ENCODE data around the gene UPK3A.
"Not testable (repeated sequence)": the region's sequence is repeated elsewhere in the genome, so short reads cannot be mapped to it uniquely, and the experiment has no call there.

The UPK3A gene

GRCh38 chr22:45310331-45310976 is 25.7 kb downstream of the UPK3A start:
- no peak for DNase-seq

- no peak for DNase-seq
Observed at GRCh38 chr22:45310977-45311531, 26.3 kb downstream of the UPK3A start.

DNA sequence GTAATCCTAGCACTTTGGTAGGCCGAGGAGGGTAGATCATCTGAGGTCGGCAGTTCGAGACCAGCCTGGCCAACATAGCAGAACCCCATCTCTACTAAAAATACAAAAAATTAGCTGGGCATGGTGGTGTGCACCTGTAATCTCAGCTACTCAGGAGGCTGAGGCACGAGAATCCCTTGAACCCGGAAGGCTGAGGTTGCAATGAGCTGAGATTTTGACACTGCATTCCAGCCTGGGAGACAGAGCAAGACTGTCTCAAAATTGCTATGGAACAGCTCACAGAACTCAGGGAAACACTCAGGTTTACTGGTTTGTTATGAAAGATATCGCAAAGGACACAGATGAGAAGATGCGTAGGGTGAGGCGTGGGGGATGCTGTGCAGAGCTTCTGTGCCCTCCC is 27.7 kb downstream of the UPK3A start:
- no peak for DNase-seq

DNA sequence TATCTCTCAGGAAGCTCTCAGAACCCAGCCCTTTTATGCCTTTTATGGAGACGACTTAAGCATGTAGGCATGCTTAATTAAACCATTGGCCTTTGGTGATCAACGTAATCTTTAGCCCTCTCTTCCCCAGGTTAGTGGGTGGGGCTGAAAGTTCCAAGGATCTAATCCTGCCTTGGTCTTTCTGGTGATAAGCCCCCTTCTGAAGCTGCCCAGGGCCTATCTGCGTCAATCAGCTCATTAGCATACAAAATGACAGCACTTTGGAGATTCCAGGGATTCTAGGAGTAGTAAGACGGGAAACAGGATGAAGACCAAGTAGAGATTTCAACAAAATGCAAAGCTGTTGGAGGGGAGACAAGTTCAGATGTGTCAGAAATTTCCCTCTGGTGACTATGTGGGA is 28.1 kb downstream of the UPK3A start:
- DNase-seq: no peak

DNA sequence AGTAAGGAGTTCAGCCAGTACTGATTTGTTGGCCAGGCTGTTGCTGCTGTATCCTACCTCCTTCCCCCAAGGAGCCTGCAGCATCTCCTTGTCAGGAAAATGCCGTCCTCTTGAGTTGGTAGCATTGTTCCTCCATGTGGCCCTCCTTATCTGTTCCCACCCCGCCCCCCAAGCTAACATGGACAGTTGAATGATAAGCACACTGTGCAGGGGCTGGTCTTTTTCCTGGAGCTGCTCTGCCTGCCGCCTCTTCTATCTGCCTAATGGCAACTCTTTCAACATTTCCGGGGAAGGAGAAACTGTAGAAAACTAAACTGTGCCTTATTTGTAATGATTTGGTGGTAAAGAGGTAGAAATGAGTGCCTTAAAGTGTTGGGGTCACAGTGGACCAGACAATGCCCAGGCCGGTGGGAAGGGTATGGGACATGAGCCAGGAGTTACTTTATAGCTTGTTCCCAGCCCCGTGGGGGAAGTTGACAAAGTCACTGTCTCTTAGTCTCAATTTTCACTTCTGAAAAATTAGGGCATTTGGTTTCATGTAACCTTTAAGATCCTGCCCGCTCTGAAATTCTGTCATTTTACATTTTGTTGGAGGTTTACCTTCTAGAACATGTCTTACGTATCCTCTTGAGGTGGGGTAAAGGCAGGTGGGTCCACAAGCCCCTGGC is 29.4 kb downstream of the UPK3A start:
- no peak for DNase-seq

GRCh38 chr22:45314786-45315185 is 30.0 kb downstream of the UPK3A start:
- no peak for DNase-seq

GRCh38 chr22:45316796-45317526 is 32.2 kb downstream of the UPK3A start:
- no peak for DNase-seq

GRCh38 chr22:45317551-45318167 is 32.9 kb downstream of the UPK3A start:
- DNase-seq: no peak

- DNase-seq: peak; percentile 86
Observed at GRCh38 chr22:45318168-45318557, 33.4 kb downstream of the UPK3A start.

DNA sequence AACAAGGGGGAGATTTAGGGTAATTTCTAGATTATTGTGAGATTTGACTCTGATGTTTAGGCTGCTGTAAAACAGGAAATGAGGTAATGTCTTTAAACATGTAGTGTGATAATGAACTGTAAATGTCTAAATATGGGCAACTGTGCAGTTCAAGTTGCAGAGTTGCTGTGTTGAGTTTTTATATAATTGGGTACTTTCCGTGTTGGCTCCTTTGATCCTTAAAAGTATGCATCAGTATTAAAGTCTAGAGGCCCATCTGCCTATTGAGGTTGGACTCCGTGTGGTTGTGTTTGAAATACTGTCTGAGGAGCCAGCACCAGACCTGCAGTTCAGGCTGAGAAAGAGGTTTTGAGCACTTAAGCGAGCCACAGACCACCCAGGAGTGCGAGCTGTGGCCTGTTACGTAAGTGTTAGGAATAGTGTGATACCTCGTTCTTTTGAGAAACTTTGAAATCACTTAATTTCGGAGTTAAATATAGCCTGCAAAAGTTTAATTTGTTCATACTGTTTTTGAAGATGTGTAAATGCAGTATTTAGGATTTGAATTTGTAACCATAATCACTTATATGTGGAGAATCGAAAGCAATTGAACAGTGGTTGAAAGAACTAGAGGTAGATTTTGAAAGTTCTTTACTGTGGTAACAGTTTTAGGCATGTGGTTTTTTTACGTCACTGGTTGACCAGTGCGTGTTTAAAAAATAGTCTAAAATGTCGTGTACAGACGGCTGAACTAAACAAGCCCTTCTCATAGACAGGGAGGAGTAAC is 34.0 kb downstream of the UPK3A start:
- DNase-seq: peak; percentile 52

- DNase-seq: no peak
Observed at GRCh38 chr22:45319324-45319685, 34.6 kb downstream of the UPK3A start.

GRCh38 chr22:45320357-45320976 is 35.7 kb downstream of the UPK3A start:
- no peak for DNase-seq

DNA sequence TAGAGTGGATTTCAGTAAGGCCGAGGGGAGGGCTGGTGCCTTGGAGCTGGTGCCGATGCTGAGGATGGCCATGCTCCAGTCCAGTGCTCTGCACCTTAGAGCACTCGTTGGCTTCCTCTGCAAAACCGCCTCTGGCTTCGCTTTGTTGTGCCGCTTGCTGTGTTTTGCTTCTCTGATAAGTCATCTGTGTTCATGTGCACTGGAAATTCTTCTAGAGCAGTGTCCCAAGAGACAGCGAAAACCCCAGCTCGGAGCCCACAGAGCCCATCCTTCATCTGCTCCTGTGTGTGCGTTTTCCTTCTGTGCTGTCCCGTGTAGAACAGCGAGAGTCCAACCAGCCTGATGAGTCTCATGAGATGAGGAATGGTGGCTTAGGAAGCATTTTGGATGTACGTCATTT is 37.1 kb downstream of the UPK3A start:
- DNase-seq: no peak

DNA sequence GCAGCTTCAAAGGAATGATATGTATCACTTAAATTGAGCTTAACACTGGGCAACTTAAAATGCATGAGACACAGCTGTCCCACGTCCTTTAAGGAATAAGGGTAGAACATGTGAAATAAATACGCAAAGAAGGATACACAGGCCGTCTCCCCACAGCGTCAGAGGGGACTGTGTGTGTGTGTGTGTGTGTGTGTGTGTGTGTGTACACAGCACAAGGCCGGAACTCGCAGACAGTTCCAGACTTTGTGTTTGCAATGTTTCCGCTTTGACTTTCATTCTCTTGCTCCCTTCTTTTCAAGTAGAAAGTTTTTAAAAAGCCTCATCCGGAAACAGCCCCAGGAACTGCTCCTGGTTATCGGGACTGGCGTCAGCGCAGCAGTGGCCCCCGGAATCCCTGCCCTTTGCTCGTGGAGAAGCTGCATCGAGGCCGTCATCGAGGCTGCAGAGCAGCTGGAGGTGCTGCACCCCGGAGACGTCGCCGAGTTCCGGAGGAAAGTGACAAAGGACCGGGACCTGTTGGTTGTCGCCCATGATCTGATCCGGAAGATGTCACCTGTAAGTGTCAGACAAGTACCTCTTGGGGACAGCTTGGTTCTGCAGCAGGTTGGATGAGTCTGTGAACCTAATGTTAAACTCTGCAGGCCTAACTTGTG is 38.2 kb downstream of the UPK3A start:
- DNase-seq: no peak

- DNase-seq: no peak
Observed at GRCh38 chr22:45323695-45324094, 38.9 kb downstream of the UPK3A start.

DNA sequence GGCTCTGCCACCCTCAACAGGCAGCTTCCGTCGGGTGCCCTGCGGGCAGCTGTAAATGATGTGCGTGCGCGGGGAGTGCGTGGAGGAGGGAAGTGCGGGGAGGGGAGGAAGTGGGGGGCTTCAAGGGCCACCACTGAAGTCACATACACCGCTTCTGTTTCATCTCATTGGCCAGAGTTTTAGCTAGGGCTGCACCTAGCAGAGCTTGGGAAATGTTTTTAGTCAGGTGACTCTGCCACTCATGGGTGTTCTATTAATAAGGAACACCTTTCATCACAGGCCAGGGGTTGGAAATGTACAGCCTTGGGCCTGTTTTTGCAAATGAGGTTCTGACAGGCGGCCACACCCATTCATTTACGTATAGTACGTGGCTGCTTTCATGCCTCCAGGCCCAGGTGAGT is 39.6 kb downstream of the UPK3A start:
- DNase-seq: no peak

- DNase-seq: not testable (repeated sequence)
Observed at GRCh38 chr22:45328261-45328660, 43.5 kb downstream of the UPK3A start.

GRCh38 chr22:45328822-45329529 is 44.2 kb downstream of the UPK3A start:
- DNase-seq: no peak

- no peak for DNase-seq
Observed at GRCh38 chr22:45329530-45329936, 44.8 kb downstream of the UPK3A start.

DNA sequence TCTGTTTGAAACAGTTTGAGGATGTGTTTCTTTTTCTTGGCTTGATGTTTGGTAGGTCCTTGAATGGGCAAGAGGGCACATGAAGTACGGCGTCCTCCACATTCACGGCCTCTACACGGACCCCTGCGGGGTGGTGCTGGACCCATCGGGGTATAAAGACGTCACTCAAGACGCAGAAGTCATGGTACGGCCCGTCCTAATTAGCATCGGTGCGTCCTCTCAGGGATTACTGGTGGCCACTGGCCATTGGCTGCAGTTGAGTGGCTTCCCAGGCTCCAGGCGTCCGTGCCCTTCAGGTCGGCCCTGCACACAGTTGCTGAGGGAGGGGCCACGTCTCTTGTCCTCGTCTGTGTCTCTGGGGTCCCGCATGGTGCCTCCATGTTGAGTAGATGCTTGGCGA is 45.8 kb downstream of the UPK3A start:
- no peak for DNase-seq

DNA sequence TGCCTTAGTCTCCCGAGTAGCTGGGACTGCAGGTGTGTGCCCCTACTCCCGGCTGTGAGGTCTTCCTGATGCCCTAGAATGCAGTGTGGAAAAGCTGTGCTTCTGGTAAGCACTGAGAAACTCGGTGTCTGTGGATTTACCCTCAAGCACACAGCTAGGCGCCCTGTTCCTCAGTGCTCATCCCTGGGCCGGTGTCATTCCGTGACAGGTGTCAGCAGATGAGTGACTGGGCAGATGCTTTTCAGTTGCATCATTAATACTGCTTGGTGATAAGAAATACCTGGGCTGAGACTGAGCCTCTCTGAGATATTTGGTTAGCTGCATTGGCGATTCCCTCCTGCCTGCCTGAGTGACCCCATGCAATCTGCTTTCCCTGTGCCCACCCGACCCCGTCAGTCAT is 46.7 kb downstream of the UPK3A start:
- no peak for DNase-seq
